BE2C (cell line): ENCODE results near the gene TRIO.

Experiments used
- DNase-seq: peaks from one replicate; pipeline ENCODE4 v3.0.0-alpha.2; 2020
- H3K27me3 ChIP-seq: fragments of 250-450 bp; sonication (Bioruptor Pico); 2 replicates; pipeline ENCODE4 v1.5.1; 2020; ENCODE audit warnings: mild to moderate bottlenecking
- H3K36me3 ChIP-seq: fragments of 250-450 bp; sonication (Bioruptor Pico); 2 replicates; pipeline ENCODE4 v1.5.1; 2020; ENCODE audit warnings: mild to moderate bottlenecking
- H3K4me1 ChIP-seq: fragments of 250-450 bp; sonication (Bioruptor Pico); 2 replicates; pipeline ENCODE4 v1.5.1; 2020
- H3K4me3 ChIP-seq: 2 replicates; pipeline ENCODE4 v1.5.1; 2011; ENCODE audit warnings: low read depth, low read length
- H3K9me3 ChIP-seq: fragments of 250-450 bp; sonication (Bioruptor Pico); 2 replicates; pipeline ENCODE4 v1.5.1; 2020
- TF ChIP-seq, protein P1 (sequence below): IDR thresholded peaks from 2 replicates; pipeline ENCODE4 v1.5.1; 2012; ENCODE audit warnings: mild to moderate bottlenecking, low read depth, low read length

Gene TRIO

DNA sequence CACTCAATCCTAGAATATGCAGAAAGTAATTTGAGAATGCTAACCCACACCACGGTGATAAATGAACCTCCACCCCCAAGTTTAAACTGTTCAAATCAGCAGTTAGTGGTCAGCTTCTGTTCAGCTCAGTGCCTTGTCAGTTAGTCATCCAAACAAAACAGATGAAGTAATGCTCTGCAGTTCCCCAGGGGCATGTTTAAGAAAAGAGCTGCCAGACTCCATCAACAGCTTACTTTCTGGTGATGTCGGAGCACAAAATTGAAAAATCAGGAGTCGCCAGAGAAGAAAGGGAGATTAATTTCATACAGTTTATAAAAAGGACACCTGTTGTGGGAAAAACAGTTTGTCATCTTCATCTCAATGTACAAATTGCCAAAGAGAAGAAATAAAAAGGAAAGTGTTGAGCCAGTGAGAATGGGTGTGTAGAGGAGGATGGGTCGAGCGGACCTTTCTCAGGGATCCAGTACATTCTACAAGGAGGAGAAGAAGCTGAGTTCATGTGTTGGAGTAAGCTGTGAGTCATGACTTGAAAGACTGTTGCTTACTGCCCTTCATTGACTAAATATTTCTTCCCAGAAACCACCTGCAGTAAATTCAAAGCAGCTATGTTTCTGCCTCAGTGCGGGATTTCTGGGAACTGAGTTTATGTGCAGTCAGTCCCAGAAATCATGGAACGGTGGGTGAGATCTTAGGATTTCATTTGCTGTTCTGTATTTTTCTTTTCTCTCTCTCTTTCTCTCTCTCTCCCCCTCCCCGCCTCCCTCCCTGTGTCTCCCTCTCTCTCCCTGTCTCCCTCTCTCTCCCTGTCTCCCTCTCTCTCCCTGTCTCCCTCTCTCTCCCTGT is 13.7 kb downstream of the TRIO start:
- peaks cover 43% of the 10 kb centered on the region for H3K4me1 ChIP-seq
- TF ChIP-seq, protein P1, sequence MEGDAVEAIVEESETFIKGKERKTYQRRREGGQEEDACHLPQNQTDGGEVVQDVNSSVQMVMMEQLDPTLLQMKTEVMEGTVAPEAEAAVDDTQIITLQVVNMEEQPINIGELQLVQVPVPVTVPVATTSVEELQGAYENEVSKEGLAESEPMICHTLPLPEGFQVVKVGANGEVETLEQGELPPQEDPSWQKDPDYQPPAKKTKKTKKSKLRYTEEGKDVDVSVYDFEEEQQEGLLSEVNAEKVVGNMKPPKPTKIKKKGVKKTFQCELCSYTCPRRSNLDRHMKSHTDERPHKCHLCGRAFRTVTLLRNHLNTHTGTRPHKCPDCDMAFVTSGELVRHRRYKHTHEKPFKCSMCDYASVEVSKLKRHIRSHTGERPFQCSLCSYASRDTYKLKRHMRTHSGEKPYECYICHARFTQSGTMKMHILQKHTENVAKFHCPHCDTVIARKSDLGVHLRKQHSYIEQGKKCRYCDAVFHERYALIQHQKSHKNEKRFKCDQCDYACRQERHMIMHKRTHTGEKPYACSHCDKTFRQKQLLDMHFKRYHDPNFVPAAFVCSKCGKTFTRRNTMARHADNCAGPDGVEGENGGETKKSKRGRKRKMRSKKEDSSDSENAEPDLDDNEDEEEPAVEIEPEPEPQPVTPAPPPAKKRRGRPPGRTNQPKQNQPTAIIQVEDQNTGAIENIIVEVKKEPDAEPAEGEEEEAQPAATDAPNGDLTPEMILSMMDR, result no peak
- peak overlapping the region; percentile 23 for H3K4me3 ChIP-seq
- no peaks in the 10 kb centered on the region for H3K27me3 ChIP-seq
- no peaks in the 10 kb centered on the region for H3K36me3 ChIP-seq
- H3K9me3 ChIP-seq, result no peaks in the 10 kb centered on the region
- DNase-seq, result peak; percentile 53

DNA sequence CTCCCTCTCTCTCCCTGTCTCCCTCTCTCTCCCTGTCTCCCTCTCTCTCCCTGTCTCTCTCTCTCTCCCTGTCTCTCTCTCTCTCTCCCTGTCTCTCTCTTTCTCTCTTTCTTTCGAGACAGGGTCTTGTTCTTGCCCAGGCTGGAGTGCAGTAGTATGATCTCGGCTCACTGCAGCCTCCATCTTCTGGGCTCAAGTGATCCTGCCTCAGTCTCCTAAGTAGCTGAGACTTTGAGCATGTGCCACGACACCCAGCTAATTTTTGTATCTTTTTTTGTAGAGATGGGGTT is 14.3 kb downstream of the TRIO start:
- H3K27me3 ChIP-seq, result no peaks in the 10 kb centered on the region
- H3K9me3 ChIP-seq, result no peaks in the 10 kb centered on the region
- H3K4me3 ChIP-seq, result no peak overlapping the region
- no peak for DNase-seq
- peaks cover 42% of the 10 kb centered on the region for H3K4me1 ChIP-seq
- TF ChIP-seq, protein P1, result no peak
- no peaks in the 10 kb centered on the region for H3K36me3 ChIP-seq

DNA sequence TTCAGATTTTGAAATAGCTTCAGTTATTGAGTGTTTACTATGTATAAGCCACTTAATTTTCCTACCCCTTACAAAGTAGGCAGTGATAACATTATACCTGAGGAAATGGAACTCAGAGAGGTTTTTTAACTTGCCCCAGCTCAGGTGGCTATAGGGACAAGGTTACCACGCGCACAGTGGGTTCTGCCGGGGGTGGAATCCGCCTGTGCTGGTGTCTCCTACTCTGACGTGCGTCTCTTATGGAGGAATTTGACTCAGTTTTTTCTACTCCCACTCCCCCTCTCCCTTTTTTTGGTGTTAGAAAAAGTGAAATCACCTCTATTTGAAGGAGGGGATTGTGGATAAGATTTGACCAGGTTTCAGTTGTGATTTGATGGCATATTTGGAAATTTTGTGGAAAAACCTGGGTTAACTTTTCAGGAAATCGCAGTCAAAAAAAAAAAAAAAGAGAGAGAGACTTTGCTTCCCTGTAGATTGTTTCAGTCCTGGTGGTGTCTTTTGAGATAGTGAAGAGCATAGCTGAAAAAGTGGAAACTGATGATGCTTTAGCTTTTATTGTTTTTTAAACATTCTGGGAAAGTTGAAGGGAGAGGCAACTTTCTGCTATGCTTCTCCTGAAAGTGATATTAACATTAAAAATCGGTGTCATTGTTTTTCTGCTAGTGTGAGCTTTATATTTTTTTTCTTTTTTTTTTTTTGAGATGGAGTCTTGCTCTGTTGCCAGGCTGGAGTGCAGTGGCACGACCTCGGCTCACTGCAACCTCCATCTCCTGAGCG is 15.9 kb downstream of the TRIO start:
- H3K36me3 ChIP-seq, result no peaks in the 10 kb centered on the region
- TF ChIP-seq, protein P1, result no peak

DNA sequence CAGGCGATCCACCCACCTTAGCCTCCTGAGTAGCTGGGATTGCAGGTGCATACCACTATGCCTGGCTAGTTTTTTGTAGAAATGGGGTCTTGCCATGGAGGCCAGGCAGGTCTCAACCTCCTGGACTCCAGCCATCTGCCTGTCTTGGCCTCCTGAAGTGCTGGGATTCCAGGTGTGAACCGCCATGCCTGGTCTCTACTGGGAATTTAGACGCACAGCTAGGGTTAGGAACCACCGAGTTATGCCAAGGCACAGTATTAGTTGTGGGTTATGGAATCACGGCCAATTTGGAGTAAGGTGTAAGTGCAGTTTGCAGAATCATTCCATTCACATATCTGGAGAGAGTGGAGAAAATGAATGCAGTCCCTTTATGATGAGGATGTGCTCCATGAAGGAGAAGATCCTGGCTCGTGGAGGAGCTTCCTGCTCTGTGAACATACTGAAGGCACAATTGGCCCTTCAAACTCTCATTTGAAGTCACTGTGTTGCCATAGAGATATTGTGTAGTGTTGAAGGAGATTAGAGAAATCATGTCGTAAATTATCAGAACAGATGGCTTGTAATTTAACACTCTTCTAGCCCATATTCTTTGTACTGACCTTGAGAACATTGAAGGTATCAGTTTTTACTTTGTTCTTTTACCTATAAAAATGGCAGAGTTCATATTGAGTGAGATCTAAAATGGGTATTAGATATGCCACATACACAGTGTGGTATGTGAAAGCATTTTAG is 18.8 kb downstream of the TRIO start:
- peaks cover 1% of the 10 kb centered on the region for H3K4me1 ChIP-seq
- H3K4me3 ChIP-seq, result no peak overlapping the region
- H3K27me3 ChIP-seq, result no peaks in the 10 kb centered on the region
- TF ChIP-seq, protein P1, result no peak
- no peaks in the 10 kb centered on the region for H3K36me3 ChIP-seq
- no peak for DNase-seq
- no peaks in the 10 kb centered on the region for H3K9me3 ChIP-seq

More for the DNA sequence above, 15.9 kb downstream of the TRIO start:
- DNase-seq, result no peak
- Histone ChIP-seq H3K27me3 (no peaks in the 10 kb centered on the region), H3K4me1 (peaks cover 28% of the 10 kb centered on the region), H3K4me3 (no peak overlapping the region), H3K9me3 (no peaks in the 10 kb centered on the region)

DNA sequence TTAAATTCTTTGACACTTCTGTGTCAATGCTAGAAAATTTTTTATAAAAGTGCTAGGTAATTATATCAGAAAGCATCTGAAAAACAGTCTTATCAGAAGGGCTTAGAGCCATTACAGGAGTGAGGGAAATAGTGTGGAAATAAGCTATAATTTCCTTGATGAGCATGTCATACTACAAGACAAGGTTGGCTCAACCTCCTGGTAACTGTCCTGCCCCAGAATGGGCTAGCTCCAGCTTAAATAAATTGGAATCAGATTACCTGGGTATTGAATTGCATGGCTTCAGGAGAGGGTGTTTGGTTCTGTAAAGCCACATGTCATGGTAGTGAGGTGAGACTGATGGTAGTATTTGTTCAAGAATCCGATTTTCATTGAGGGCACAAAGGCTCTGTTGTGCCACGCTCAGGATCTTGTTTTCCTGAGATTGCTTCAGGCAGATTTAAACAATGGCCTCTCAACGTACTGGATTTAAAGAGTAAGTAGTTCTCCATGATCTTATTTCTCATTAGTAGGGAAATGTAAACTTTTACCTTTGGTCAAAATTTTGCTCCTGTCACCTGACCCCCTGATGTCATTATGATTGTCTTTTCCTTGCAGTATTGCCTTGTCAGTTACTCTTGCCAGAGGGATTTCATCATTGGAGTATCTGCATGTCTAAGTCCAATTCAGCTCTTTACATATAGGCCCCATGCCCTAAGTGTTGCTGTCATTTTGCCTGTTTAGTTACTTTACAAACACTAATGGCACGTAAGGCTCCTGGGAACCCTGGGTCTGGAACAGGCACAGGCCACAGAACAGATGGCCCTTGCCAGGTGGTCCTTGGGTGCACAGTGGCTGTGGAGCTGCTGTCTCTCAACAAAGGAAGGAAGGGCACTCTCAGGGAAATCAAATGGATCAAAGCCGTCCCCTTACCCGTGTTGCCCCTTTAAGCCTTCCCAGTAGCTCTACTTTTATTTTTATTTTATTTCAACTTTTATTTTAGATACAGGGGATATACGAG is 21.3 kb downstream of the TRIO start:
- Histone ChIP-seq H3K27me3 (no peaks in the 10 kb centered on the region), H3K4me3 (no peak overlapping the region), H3K4me1 (0 out of 2 replicates have a peak, but pooled peaks cover 2% of the 10 kb centered on the region), H3K36me3 (no peaks in the 10 kb centered on the region), H3K9me3 (no peaks in the 10 kb centered on the region)
- peak; percentile 52 for DNase-seq
- TF ChIP-seq, protein P1, result no peak
